Measurements from ENCODE around the gene DAB1. TPM values are rescaled to one million over a fixed set of nuclear protein-coding genes. Genes with fewer than 3 reads are reported as not detected.

Gene DAB1
- total RNA-seq, 1 experiment from 2014 or later: not detected

GRCh38 chr1:57350610-57351009 is 73.2 kb downstream of the DAB1 start:
- Histone ChIP-seq H3K9me3 (ENCODE audit: control insufficient read depth in 1 of 2, insufficient read depth in 1 of 2, low read depth in 1 of 2, low read length in 2 of 2) (no peaks in the 10 kb centered on the region), H3K79me2 (ENCODE audit: insufficient read depth, low read length) (no peaks in the 10 kb centered on the region), H3K9me2 (ENCODE audit: insufficient read depth) (no peaks in the 10 kb centered on the region), H3K27ac (ENCODE audit: low read depth, low read length) (no peak overlapping the region), H3K4me1 (ENCODE audit: control insufficient read depth in 1 of 2, insufficient read depth in 2 of 2, low read length in 2 of 2) (no peaks in the 10 kb centered on the region), H3K4me3 (replicated peaks in 1 of 2; ENCODE audit: low read depth in 1 of 2, low read length in 2 of 2) (no peak overlapping the region), H3K4me2 (ENCODE audit: low read length) (no peak overlapping the region), H3K9ac (ENCODE audit: low read length) (no peak overlapping the region), H2AFZ (ENCODE audit: low read depth, low read length, poor library complexity, severe bottlenecking) (no peak overlapping the region), H4K20me1 (ENCODE audit: insufficient read depth) (no peaks in the 10 kb centered on the region), H3K27me3 (ENCODE audit: insufficient read depth, low read length) (no peaks in the 10 kb centered on the region; the same call in 1 of the 2 replicates), H3K36me3 (ENCODE audit: control insufficient read depth in 1 of 2, insufficient read depth in 2 of 2, low read length in 2 of 2) (no peaks in the 10 kb centered on the region)
- DNase-seq (ENCODE audit: low read depth, low spot score): no peak
- POLR2A ChIA-PET: no interaction called here
- no peak for ATAC-seq
- intact Hi-C loops (cut with micrococcal nuclease): no loop called here
- RAD21 ChIA-PET (ENCODE audit: low non-redundant PET in 1 of 2, low total read pairs in 2 of 2, uncharacterized antibody in 2 of 2, unreplicated experiment in 2 of 2): no interaction called here
- BruUV-seq (replicated peaks): no TSS peak
- CTCF ChIA-PET: no interaction called here
- no peak for TF ChIP-seq YY1 (IDR thresholded peaks at IDR 0.05; ENCODE audit: extremely low read depth, insufficient replicate concordance, low read depth, low read length)
- no peak for TF ChIP-seq JUND (IDR thresholded peaks at IDR 0.05)
- TF ChIP-seq REST (IDR thresholded peaks at IDR 0.05; ENCODE audit: low read depth): no peak
- no peak for TF ChIP-seq CEBPB (IDR thresholded peaks at IDR 0.05; ENCODE audit: low read depth)
- no peak for TF ChIP-seq ZNF274 (IDR thresholded peaks at IDR 0.05; ENCODE audit: low read depth, low read length)
- no peak for TF ChIP-seq ELF1 (IDR thresholded peaks at IDR 0.05; ENCODE audit: borderline replicate concordance, low read depth)
- no peak for TF ChIP-seq SP1 (IDR thresholded peaks at IDR 0.05; ENCODE audit: low read depth)
- TF ChIP-seq EZH2phosphoT487 (IDR thresholded peaks at IDR 0.05; ENCODE audit: borderline replicate concordance): no peak

Data from HCT116 (cell line).